OCI-LY3 (cell line): ENCODE results near the gene NEXMIF.

ENCODE experiments used
- CTCF ChIP-seq: fragments of 200-600, 300-600 bp; sonication (generic); IDR thresholded peaks from 2 replicates; pipeline ENCODE4 v1.5.1; 2014; ENCODE audit warnings: antibody characterized with exemption, low read length, low read depth
- EZH2phosphoT487 ChIP-seq: fragments of 200-600 bp; shearing (Covaris generic); IDR thresholded peaks from 2 replicates; pipeline ENCODE4 v1.6.1; 2018; ENCODE audit warnings: antibody characterized with exemption, mixed run types, low read depth

- TF ChIP-seq CTCF (no peak), EZH2phosphoT487 (no peak)
Measured at GRCh38 chrX:74853255-74853654, 72.0 kb downstream of the NEXMIF start.
